SKM-1 treated with dmso at 0.1 percent for 144 hours (cell line): ENCODE measurements around the gene TMPRSS13.
"Not testable (repeated sequence)": the region's sequence is repeated elsewhere in the genome, so short reads cannot be mapped to it uniquely, and the experiment has no call there.

Experiments used
- DNase-seq: peaks from one replicate; lab custom pipeline; 2025; ENCODE audit not compliant: unreplicated experiment; lab: John Stamatoyannopoulos, UW

Gene TMPRSS13

GRCh38 chr11:117931331-117931950 is 2.2 kb upstream of the TMPRSS13 start:
- DNase-seq = no peak

- no peak for DNase-seq
Observed at GRCh38 chr11:117930668-117931330, 1.6 kb upstream of the TMPRSS13 start.

GRCh38 chr11:117929916-117930570 is 841 bp upstream of the TMPRSS13 start:
- DNase-seq = no peak

GRCh38 chr11:117928446-117929141 is 608 bp downstream of the TMPRSS13 start:
- DNase-seq = no peak

GRCh38 chr11:117927926-117928325 is 1.3 kb downstream of the TMPRSS13 start:
- no peak for DNase-seq

- not testable (repeated sequence) for DNase-seq
Observed at GRCh38 chr11:117926166-117926565, 3.0 kb downstream of the TMPRSS13 start.

- no peak for DNase-seq
Observed at GRCh38 chr11:117925198-117925925, 3.8 kb downstream of the TMPRSS13 start.

- DNase-seq = no peak
Observed at GRCh38 chr11:117924631-117925170, 4.5 kb downstream of the TMPRSS13 start.

- no peak for DNase-seq
Observed at GRCh38 chr11:117923773-117924172, 5.4 kb downstream of the TMPRSS13 start.

GRCh38 chr11:117923275-117923674 is 5.9 kb downstream of the TMPRSS13 start:
- no peak for DNase-seq

GRCh38 chr11:117921893-117922292 is 7.3 kb downstream of the TMPRSS13 start:
- no peak for DNase-seq

GRCh38 chr11:117921456-117921855 is 7.7 kb downstream of the TMPRSS13 start:
- no peak for DNase-seq

GRCh38 chr11:117919781-117920221 is 9.4 kb downstream of the TMPRSS13 start:
- no peak for DNase-seq

- DNase-seq = no peak
Observed at GRCh38 chr11:117919341-117919740, 9.9 kb downstream of the TMPRSS13 start.

GRCh38 chr11:117918366-117919255 is 10.6 kb downstream of the TMPRSS13 start:
- no peak for DNase-seq

- DNase-seq = no peak
Observed at GRCh38 chr11:117917591-117918151, 11.5 kb downstream of the TMPRSS13 start.

- no peak for DNase-seq
Observed at GRCh38 chr11:117916956-117917355, 12.2 kb downstream of the TMPRSS13 start.

GRCh38 chr11:117915672-117916235 is 13.4 kb downstream of the TMPRSS13 start:
- DNase-seq = no peak

- no peak for DNase-seq
Observed at GRCh38 chr11:117914991-117915618, 14.1 kb downstream of the TMPRSS13 start.
